Fibroblast of lung (primary cell): ENCODE data around the gene EFNA5.

Source experiments
- CTCF ChIP-seq, 2 donors: IDR thresholded peaks in 1 of 2; conservative IDR thresholded peaks in 1 of 2; 1 replicate in 1 of 2; 2 replicates in 1 of 2; pipeline ENCODE4 v1.5.1; 2011 to 2012; ENCODE audit warnings: low read length in 2 of 2, control low read depth in 1 of 2, inconsistent platforms in 1 of 2, low read depth in 1 of 2, mild to moderate bottlenecking in 1 of 2
- EZH2 ChIP-seq: IDR thresholded peaks from 2 replicates; pipeline ENCODE4 v1.5.1; 2012; ENCODE audit warnings: low read length, control low read depth, mild to moderate bottlenecking; ENCODE audit errors: missing control alignments

DNA sequence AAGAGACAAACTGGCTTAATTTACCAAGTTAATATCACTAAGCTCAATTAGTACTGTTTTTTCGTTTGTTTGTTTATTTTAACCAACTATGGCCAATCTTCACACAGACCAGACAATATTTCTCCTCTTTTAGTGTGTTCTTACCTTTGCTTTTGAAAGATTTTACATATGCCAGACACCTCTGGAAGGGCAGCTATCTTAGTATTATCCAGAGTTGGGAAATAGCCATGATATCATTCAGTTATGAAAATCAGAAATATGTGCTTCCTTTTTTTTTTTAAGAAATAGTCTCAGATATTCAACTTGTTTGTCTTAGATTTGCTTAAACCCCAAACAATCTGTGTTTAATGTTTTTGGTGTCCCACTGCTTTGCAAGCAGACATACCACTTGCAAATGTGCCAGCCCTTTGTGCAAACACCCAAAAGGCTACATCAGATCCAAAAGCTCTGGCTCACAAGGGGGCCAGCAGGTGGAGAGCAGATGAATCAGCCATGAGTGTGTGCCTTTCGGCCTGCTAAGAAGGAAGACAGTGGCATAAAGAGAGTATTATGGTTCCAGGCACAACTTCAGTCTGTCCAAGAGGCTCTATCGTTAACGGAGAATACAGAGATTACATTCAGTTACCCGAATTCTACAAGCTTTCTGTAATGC lies 147.6 kb downstream of the EFNA5 start:
- TF ChIP-seq CTCF (conservative IDR thresholded peaks at IDR 0.05 in 1 of 2, IDR thresholded peaks at IDR 0.05 in 1 of 2; ENCODE audit: low read depth in 1 of 2, low read length in 2 of 2) (no peak), EZH2 (no peak)
